HG02759 (cell line): ENCODE results near the gene HAS3.
A peak's percentile ranks its signal among the peaks of the same experiment; 100 is the strongest.
"Not testable (repeated sequence)": the region's sequence is repeated elsewhere in the genome, so short reads cannot be mapped to it uniquely, and the experiment has no call there.

Experiments
- ATAC-seq: cut with Tn5 transposase; IDR thresholded peaks from one replicate; pipeline ENCODE4 v1.9.1; 2021; ENCODE audit warnings: mild to moderate bottlenecking, moderate library complexity; ENCODE audit not compliant: unreplicated experiment

HAS3 gene

DNA sequence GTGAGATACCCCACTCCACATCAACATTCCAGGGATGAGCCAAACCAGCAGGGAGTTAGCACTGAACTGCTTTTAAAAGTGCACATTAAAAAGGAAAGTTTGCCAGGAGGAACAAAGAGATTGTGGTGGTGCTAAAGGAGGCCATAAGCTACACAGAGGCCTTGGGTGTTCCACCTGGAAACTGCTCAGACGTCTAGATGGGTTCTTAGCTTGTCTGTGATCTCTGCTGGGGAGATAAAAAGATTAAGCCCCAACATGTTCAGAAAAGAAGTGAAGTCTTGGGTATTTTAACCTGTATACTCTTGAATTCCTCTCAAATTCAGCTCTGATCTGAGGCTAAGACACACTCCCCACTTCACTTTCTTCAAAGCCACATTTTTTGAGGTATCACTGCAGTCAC lies 10.4 kb downstream of the HAS3 start:
- ATAC-seq, result no peak

- ATAC-seq, result no peak
Measured at GRCh38 chr16:69116256-69116875, 10.9 kb downstream of the HAS3 start.

DNA sequence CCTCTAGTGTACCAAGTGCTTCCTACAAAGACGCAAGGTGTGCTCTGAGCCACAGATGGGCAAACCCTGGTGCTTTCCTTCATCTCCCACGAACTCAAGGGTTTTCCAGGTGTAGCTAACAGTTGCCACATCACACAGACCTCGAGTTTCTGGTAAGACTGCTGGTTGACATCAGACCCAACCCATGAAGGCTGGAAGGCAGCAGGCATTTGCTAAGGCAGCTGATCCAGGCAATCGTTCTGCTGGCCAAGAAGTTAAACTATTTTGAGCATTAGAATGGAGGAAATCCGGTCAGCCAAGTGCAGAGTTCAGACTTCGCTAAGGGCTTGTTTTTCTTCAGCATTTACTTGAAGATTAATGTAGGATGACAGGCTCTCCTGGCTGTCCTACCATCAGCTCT lies 11.5 kb downstream of the HAS3 start:
- no peak for ATAC-seq

DNA sequence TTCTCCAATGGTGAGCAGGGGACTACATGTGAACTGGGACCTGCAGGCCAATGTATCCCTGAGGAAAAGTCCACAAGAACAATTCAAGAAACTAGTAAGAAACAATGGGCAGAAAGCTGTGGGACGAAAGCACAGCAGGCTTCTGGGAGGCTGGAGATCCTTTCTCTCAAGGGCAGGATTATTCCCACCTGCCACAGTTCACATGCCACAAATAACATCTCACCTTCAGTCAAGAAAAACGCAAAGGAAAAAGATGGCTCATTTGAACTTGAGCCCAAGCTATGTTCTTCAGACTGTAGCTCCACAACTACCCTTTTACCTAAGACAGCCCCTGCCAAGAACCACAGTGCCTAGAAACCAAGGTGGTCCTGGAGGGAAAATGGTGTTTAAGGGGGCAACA lies 13.0 kb downstream of the HAS3 start:
- no peak for ATAC-seq

DNA sequence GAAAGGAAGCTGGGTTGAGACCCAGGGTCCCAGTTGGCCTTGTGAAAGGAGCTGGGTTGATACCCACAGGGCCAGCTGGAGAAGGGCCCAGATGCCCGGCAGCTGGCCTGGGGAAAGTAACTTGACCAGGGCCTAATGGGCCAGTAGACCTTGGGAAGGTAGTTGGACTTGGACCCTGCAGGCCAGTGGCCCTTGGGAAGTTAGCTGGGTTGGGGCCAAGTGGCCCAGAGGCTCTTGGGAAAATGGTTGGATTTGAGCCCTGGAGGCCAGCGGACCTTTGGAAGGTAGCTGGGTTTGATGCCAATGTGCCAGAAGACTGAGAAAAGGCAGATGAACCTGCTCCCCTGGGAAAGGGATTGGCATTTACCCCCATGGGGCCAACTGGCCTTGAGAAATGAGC lies 13.5 kb downstream of the HAS3 start:
- no peak for ATAC-seq

DNA sequence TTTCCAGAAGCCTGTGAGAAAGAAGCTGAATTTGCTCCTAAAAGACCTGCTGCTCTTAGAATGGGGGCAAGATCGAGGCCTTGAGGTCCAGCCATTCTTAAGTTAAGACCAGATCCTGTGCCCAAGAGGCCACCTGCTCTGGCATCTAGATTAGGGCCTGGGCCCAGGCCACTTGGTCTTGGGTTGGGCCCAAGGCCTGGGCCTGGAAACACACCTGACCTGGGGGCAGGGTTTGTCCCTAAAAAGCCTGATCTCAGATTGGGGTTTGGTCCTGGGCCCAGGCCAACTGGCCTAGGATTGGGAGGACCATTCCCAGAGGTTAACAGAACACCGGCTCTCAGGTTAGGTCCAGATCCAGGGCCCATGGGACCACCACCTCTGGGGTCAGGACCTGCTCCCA lies 14.1 kb downstream of the HAS3 start:
- no peak for ATAC-seq

DNA sequence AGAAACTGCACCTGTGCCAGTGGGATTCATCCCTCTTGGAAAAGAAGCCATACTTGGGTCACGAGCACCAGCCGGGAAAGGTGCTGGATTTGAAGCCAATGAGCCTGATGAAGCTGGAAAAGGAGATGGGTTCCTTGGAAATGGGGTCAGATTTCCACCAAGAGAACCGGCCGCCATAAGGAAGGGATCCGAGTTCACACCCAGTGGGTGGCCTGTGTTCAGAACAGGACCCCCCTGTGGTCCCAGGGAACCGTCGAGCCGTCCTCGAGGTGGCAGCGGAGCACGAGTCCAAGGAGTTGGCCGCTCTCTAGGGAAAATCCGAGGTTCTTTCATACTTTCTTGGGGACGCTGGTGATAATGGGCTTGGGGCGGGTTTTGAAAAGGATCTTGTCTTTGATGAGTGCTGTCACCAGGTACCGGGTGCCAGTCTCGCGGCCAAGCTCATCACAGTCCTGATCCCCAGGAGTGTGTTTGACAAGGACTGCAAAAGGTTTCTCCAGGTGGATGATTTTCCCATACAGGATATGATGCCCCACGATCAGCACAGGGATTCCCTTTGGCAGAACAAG lies 14.7 kb downstream of the HAS3 start:
- ATAC-seq, result no peak

DNA sequence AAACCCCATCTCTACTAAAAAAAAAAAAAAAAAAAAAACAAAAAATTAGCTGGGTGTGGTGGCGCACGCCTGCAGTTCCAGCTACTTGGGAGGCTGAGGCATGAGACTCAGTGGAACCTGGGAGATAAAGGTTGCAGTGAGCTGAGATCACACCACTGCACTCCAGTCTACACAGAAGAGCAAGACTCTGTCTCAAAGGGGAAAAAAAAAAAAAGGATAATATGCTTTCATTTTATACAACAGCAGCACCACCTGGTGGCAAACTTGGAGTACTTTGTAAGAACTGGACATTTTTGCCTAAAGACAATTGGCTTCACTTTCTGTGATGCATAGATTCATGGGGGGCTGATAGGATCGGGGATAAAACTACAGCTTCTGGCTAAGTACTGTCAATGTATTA lies 18.5 kb downstream of the HAS3 start:
- no peak for ATAC-seq

GRCh38 chr16:69124406-69124805 lies 19.0 kb downstream of the HAS3 start:
- ATAC-seq, result not testable (repeated sequence)

GRCh38 chr16:69124961-69125360 lies 19.5 kb downstream of the HAS3 start:
- not testable (repeated sequence) for ATAC-seq

GRCh38 chr16:69126221-69126620 lies 20.8 kb downstream of the HAS3 start:
- ATAC-seq, result no peak

DNA sequence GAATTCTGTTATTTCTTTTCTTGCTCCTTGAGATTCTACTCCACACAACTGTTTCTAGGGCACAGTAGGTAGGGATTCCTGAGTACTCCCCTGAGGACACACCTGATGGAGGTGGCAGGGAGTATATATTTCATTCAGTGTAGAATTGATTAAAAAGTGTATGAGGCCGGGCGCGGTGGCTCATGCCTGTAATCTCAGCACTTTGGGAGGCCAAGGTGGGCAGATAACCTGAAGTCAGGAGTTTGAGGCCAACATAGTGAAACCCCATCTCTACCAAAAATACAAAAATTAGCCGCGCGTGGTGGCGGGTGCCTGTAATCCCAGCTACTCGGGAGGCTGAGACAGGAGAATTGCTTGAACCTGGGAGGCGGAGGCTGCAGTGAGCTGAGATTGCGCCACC lies 21.3 kb downstream of the HAS3 start:
- not testable (repeated sequence) for ATAC-seq

DNA sequence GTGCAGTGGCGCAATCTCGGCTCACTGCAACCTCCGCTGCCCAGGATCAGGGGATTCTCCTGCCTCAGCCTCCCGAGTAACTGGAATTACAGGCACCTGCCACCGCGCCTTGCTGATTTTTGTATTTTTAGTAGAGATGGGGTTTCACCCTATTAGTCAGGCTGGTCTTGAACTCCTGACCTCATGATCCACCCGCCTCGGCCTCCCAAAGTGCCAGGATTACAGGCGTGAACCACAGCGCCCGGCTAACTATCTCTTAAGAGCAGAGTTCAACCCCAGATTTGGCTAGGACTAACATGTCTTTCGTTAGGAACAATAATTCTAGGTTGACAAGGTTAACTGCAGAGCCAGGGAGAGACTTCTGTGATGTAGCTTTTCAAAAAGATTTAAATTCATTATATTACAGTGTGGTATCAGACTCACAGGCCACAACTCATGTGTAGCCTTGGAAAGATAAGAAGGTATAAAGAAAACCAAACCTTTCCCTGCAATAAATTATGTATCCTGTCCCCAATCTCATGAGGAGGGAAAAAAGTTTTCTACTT lies 22.6 kb downstream of the HAS3 start:
- ATAC-seq, result no peak

DNA sequence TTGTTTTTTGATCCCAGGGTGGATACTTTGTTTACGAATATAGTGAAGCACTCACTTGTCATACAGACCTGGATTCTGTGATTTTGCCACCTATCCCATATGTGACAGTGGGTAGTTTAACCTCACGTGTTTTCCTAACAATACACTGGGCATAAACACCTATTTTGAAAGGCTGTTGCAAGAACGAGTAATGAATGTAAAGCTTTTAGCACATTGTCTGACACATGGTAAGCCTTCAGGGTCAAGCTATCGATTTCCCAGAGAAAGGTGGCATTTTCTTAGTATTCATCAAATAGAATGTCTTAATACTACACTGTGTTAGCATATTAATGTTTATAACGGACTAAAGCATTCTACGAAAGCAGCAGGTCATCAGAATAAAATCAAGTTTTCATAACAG lies 25.0 kb downstream of the HAS3 start:
- no peak for ATAC-seq

DNA sequence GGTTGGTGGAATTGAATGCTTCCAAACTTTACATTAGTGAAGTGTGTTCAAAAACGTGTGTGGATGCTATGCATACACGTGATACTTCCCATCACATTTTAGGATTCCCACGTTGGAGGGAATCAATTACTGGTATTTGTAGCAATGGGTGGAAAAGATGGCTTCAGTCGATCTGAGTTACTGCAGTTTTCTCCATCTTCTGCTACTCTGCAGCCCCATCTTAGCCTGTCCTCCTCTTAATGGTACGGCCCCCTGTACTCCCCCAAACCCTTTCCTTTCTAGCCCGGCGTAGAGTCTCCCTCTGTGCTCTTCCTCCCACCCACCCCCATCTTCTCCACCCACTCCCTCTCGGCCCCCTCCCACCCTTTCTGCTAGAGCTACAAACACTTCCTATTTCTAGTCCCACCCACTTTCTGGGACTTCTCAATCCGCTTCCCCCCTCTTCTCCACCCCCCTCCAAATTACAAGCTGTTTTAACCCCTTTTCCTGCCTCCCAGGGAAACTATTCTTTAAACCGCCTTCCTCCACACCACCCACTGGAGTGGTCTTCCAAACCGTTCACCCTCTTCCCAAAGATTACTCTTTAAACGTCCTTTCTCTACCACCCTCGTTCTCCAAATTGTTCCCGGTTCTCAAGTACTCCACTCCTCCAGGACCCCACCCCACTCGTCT lies 25.9 kb downstream of the HAS3 start:
- ATAC-seq, result no peak

DNA sequence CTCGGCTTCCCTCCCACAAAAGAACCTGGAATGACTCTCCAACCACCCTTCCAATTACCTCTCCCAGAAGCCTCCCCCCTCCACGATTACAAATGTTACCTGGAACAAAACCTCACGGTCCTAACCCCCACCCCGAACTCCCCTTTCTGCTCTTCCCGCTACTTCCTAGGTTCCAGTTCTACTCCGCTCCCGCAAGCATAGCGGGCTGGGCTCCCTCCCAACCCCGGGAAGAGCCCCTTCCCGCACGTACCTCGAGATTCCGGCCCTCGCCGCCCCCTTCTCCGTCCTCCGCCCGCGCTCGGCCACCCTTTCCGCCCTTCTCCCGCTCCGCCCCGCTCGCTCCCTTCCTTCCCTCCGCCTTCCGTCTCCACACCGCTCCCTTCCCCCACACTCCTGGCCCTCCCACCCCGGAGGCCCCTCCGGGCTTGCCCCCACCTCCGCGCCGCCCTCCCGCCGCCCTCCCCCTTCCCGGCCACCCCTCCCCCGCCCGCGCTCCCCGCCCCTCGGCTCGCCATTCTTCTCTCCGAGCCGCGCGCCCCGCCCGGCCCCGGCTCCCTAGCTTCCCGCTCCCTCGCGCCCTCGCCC lies 26.5 kb downstream of the HAS3 start:
- ATAC-seq, result peak; percentile 54

GRCh38 chr16:69132424-69133252 lies 27.2 kb downstream of the HAS3 start, which contains the start of the genes CHTF8 and UTP4:
Gene CHTF8, minus strand, starts transcription at chr16:69132588. Its CDS starts 11,130 bp downstream, at chr16:69121458.
Gene UTP4, plus strand, starts transcription at chr16:69132649. Its CDS starts 811 bp downstream, at chr16:69133460.
- ATAC-seq, result peak; percentile 93

DNA sequence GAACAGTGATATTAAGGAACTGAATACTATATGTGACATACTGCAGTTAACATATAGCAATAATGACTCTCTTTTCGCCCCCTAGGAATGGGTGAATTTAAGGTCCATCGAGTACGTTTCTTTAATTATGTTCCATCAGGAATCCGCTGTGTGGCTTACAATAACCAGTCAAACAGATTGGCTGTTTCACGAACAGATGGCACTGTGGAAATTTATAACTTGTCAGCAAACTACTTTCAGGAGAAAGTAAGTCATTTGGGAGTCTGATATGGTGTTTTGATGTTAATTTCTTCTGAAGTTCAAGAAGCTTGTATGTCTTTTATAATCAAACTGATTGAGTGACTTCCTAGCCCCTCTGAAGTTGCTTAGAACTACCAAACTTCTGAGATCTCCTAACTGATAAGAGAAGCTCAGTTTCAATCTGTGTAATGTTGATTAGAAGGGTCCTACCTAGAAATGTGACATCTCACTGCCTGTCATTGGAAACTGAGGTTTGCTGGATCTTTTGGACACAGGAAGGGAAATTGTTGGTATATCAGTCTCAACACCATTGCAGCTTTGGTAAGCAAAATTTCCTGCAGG lies 28.0 kb downstream of the HAS3 start:
- ATAC-seq, result no peak

DNA sequence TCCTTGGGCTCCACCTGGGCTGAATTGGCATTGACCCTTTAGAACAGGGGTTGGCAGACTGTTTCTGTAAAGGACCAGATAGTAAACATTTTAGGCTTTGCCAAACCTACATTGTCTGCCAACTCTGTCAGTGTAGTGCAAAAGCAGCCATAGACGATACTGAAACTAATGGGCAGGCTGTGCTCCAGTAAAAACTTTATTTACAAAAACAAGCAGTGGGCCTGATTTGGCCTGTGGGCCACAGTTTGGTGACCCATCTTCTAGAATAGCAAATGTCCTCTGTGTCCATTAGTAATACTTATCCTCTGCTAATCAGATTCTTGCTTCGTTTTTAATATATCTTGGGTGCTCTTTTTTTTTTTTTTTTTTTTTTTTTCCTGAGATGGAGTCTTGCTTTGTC lies 33.2 kb downstream of the HAS3 start:
- no peak for ATAC-seq

GRCh38 chr16:69139464-69139863 lies 34.0 kb downstream of the HAS3 start:
- not testable (repeated sequence) for ATAC-seq
